GM12891 (cell line): ENCODE results near the gene NPIPA1.
"Not testable (repeated sequence)": the region's sequence is repeated elsewhere in the genome, so short reads cannot be mapped to it uniquely, and the experiment has no call there.

ENCODE experiments used
- POU2F2 ChIP-seq: IDR thresholded peaks from 2 replicates; pipeline ENCODE4 v1.6.1; 2011; ENCODE audit warnings: low read depth, mild to moderate bottlenecking, control low read depth, low read length, moderate library complexity
- TAF1 ChIP-seq: IDR thresholded peaks from 2 replicates; pipeline ENCODE4 v1.6.1; 2011; ENCODE audit warnings: low read depth, low read length, control low read depth

DNA sequence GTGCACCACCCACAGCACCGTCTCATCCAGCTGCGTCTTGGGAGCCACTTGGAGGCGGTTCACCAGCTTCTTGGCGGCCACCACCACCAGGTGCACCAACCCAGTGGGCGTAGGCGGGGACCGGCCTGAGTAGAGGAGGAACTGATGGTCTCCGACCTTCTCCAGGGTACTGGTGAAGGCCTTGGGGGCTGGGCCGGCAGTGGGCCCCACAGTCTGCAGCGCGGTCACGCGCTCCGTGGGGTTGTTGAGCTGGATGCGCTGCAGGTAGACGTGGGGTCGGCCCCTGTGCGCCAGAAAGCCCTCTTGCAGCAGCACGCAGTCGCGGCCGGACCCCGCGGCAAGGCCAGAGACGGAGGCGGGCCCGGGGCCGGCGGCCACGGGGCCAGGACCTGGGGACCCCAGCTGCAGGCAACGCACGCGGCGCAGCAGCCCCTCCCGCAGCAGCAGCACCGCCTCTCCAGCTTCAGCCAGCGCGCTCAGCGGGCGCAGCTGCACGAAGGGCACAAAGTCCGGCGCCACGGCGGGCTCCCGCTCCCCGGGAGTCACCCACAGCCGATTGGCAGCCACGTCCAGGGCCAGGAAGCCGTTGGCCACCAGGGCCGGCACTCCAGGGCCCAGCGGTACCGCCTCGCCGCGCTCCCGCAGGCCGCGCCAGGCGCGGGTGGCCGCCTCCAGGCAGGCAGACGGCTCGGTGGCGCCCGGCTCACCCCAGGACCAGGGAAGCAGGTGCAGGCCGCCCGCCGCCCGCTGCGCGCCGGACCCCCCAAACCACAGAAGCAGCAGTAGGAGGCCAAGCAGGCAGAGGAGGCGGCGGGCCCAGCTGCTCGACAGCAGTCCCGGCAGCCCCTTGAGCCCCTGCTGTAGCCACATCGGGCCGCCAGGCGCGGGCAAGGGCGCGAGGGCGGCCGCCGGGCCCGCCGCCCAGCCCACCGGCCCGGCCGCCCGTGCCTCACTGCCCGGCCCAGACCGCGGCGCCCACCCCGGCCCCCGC lies 52.3 kb downstream of the NPIPA1 start:
- TF ChIP-seq POU2F2, TAF1: not testable (repeated sequence)
